ENCODE results near the gene SHMT2. TPM values are rescaled to one million over a fixed set of nuclear protein-coding genes. Genes with fewer than 3 reads are reported as not detected.

Gene SHMT2
- total RNA-seq, 1 experiment from 2014 or later, result 280 TPM

GRCh38 chr12:57214398-57214781 lies 15.1 kb upstream of the SHMT2 start:
- H3K9me2 ChIP-seq (ENCODE audit: insufficient read depth), result no peaks in the 10 kb centered on the region
- H3K79me2 ChIP-seq (ENCODE audit: insufficient read depth, low read length), result no peaks in the 10 kb centered on the region
- H3K27me3 ChIP-seq (ENCODE audit: insufficient read depth, low read length), result no peaks in the 10 kb centered on the region
- peak overlapping the region; percentile 24; the same call in 1 of the 2 replicates for H3K9ac ChIP-seq (ENCODE audit: low read length)
- peak overlapping the region; percentile 37 for H2AFZ ChIP-seq (ENCODE audit: low read depth, low read length, poor library complexity, severe bottlenecking)
- intact Hi-C loops (cut with micrococcal nuclease), result no loop called here
- H4K20me1 ChIP-seq (ENCODE audit: insufficient read depth), result no peaks in the 10 kb centered on the region
- peaks cover 17 to 50% of the 10 kb centered on the region in 2 experiments for H3K4me1 ChIP-seq (ENCODE audit: control insufficient read depth in 1 of 2, insufficient read depth in 2 of 2, low read length in 2 of 2)
- no TSS peak for BruUV-seq (replicated peaks)
- H3K4me2 ChIP-seq (ENCODE audit: low read length), result peak overlapping the region; percentile 59
- DNase-seq (ENCODE audit: low read depth, low spot score) (no peak), ATAC-seq (peak; percentile 67)
- H3K4me3 ChIP-seq (replicated peaks in 1 of 2; ENCODE audit: low read depth in 1 of 2, low read length in 2 of 2), result peak overlapping the region; percentile 1 to 6; a peak in 1 of 4 replicates
- no peak for TF ChIP-seq SRF (IDR thresholded peaks at IDR 0.05; ENCODE audit: low read depth)
- TF ChIP-seq, protein P1, sequence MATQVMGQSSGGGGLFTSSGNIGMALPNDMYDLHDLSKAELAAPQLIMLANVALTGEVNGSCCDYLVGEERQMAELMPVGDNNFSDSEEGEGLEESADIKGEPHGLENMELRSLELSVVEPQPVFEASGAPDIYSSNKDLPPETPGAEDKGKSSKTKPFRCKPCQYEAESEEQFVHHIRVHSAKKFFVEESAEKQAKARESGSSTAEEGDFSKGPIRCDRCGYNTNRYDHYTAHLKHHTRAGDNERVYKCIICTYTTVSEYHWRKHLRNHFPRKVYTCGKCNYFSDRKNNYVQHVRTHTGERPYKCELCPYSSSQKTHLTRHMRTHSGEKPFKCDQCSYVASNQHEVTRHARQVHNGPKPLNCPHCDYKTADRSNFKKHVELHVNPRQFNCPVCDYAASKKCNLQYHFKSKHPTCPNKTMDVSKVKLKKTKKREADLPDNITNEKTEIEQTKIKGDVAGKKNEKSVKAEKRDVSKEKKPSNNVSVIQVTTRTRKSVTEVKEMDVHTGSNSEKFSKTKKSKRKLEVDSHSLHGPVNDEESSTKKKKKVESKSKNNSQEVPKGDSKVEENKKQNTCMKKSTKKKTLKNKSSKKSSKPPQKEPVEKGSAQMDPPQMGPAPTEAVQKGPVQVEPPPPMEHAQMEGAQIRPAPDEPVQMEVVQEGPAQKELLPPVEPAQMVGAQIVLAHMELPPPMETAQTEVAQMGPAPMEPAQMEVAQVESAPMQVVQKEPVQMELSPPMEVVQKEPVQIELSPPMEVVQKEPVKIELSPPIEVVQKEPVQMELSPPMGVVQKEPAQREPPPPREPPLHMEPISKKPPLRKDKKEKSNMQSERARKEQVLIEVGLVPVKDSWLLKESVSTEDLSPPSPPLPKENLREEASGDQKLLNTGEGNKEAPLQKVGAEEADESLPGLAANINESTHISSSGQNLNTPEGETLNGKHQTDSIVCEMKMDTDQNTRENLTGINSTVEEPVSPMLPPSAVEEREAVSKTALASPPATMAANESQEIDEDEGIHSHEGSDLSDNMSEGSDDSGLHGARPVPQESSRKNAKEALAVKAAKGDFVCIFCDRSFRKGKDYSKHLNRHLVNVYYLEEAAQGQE (IDR thresholded peaks at IDR 0.05; ENCODE audit: low read depth), result no peak
- TF ChIP-seq, protein P2, sequence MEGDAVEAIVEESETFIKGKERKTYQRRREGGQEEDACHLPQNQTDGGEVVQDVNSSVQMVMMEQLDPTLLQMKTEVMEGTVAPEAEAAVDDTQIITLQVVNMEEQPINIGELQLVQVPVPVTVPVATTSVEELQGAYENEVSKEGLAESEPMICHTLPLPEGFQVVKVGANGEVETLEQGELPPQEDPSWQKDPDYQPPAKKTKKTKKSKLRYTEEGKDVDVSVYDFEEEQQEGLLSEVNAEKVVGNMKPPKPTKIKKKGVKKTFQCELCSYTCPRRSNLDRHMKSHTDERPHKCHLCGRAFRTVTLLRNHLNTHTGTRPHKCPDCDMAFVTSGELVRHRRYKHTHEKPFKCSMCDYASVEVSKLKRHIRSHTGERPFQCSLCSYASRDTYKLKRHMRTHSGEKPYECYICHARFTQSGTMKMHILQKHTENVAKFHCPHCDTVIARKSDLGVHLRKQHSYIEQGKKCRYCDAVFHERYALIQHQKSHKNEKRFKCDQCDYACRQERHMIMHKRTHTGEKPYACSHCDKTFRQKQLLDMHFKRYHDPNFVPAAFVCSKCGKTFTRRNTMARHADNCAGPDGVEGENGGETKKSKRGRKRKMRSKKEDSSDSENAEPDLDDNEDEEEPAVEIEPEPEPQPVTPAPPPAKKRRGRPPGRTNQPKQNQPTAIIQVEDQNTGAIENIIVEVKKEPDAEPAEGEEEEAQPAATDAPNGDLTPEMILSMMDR (IDR thresholded peaks at IDR 0.05 in 2 of 3, conservative IDR thresholded peaks at IDR 0.05 in 1 of 3; ENCODE audit: borderline replicate concordance in 1 of 3, insufficient read depth in 1 of 3, low read depth in 2 of 3, low read length in 2 of 3), result peak; percentile 83 to 90 (median 88)
- TF ChIP-seq, protein P3, sequence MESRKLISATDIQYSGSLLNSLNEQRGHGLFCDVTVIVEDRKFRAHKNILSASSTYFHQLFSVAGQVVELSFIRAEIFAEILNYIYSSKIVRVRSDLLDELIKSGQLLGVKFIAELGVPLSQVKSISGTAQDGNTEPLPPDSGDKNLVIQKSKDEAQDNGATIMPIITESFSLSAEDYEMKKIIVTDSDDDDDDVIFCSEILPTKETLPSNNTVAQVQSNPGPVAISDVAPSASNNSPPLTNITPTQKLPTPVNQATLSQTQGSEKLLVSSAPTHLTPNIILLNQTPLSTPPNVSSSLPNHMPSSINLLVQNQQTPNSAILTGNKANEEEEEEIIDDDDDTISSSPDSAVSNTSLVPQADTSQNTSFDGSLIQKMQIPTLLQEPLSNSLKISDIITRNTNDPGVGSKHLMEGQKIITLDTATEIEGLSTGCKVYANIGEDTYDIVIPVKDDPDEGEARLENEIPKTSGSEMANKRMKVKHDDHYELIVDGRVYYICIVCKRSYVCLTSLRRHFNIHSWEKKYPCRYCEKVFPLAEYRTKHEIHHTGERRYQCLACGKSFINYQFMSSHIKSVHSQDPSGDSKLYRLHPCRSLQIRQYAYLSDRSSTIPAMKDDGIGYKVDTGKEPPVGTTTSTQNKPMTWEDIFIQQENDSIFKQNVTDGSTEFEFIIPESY (IDR thresholded peaks at IDR 0.05; ENCODE audit: extremely low read depth, insufficient replicate concordance, low read length), result no peak
- ChIA-PET POLR2A (interaction anchor here (0.9 to 1.9 kb wide), 4 partner anchors 15 to 244 kb away, joined by 3 to 7 read pairs (median 6); partner anchors contain the start of gene SHMT2), CTCF (interaction anchor here (0.9 to 4.2 kb wide), 12 partner anchors 13 to 248 kb away, joined by 3 to 103 read pairs (median 6); partner anchors contain the start of genes GLI1, INHBE and SHMT2), RAD21 (ENCODE audit: low non-redundant PET in 1 of 2, low total read pairs in 2 of 2, uncharacterized antibody in 2 of 2, unreplicated experiment in 2 of 2) (interaction anchor here (1.1 to 1.9 kb wide), 2 partner anchors 29 kb away, joined by 3 to 13 read pairs; no protein-coding TSS in a partner anchor)
- H3K36me3 ChIP-seq (ENCODE audit: control insufficient read depth in 1 of 2, insufficient read depth in 2 of 2, low read length in 2 of 2), result no peaks in the 10 kb centered on the region
- H3K27ac ChIP-seq (ENCODE audit: low read depth, low read length), result peak overlapping the region; percentile 10; the same call in 1 of the 2 replicates
- H3K9me3 ChIP-seq (ENCODE audit: control insufficient read depth in 1 of 2, insufficient read depth in 1 of 2, low read depth in 1 of 2, low read length in 2 of 2), result no peaks in the 10 kb centered on the region
